ENCODE measurements around the gene MACROH2A1. TPM values are rescaled to one million over a fixed set of nuclear protein-coding genes. Genes with fewer than 3 reads are reported as not detected.

Gene MACROH2A1
- total RNA-seq, 1 experiment from 2014 or later, result 236 TPM

DNA sequence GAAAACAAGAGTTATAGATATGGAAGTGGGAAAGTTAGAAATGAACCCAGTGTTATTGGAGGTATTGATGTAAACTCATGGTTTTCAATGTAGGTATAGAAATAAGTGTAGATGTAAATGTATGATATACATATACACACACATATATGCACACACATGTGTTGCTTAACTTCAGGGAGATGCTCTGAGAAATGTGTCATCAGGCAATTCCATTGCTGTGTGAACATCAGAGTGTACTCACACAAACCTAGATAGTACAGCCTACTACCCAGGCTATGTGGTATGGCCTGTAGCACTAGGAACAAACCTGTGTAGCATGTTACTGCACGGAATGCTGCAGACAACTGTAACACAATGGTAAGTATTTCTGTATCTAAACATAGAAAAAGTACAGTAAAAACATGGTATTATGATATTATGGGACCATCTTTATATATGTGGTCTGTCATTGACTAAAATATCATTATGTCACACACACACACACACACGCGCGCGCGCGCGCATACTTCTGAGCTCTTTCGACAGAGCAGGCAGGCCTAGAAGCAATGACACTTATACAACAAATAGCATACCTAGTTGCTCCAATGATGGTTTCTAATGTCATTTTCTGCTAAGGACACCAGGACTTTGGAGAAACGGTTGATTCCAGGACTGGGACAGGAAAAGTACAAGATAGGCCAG is 86.6 kb downstream of the MACROH2A1 start:
- intact Hi-C loops (cut with micrococcal nuclease; ENCODE audit: unreplicated experiment), result no loop called here
- Mint-ChIP-seq H3K9me3 (ENCODE audit: unreplicated experiment) (no peaks in the 10 kb centered on the region), H3K4me1 (ENCODE audit: low read depth, unreplicated experiment) (peaks cover 43% of the 10 kb centered on the region), H3K27ac (ENCODE audit: unreplicated experiment) (no peak overlapping the region), H3K4me3 (ENCODE audit: unreplicated experiment) (no peak overlapping the region), H3K27me3 (ENCODE audit: insufficient read depth, unreplicated experiment) (no peaks in the 10 kb centered on the region), H3K36me3 (ENCODE audit: insufficient read depth, unreplicated experiment) (peaks cover 5% of the 10 kb centered on the region)
- Histone ChIP-seq H3K4me3 (ENCODE audit: low read depth, low read length) (no peak overlapping the region), H3K36me3 (ENCODE audit: control insufficient read depth, insufficient read depth, low read length) (no peaks in the 10 kb centered on the region), H3K9me3 (no peaks in the 10 kb centered on the region), H3K27me3 (replicated peaks; ENCODE audit: control insufficient read depth, insufficient read depth, low read length) (no peaks in the 10 kb centered on the region), H3K4me1 (peaks cover 43% of the 10 kb centered on the region)
- ChIA-PET CTCF (no interaction called here), POLR2A (no interaction called here)
- TF ChIP-seq, protein P1, sequence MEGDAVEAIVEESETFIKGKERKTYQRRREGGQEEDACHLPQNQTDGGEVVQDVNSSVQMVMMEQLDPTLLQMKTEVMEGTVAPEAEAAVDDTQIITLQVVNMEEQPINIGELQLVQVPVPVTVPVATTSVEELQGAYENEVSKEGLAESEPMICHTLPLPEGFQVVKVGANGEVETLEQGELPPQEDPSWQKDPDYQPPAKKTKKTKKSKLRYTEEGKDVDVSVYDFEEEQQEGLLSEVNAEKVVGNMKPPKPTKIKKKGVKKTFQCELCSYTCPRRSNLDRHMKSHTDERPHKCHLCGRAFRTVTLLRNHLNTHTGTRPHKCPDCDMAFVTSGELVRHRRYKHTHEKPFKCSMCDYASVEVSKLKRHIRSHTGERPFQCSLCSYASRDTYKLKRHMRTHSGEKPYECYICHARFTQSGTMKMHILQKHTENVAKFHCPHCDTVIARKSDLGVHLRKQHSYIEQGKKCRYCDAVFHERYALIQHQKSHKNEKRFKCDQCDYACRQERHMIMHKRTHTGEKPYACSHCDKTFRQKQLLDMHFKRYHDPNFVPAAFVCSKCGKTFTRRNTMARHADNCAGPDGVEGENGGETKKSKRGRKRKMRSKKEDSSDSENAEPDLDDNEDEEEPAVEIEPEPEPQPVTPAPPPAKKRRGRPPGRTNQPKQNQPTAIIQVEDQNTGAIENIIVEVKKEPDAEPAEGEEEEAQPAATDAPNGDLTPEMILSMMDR (IDR thresholded peaks at IDR 0.05; ENCODE audit: insufficient read depth in 1 of 2, low read depth in 1 of 2, low read length in 1 of 2, severe bottlenecking in 1 of 2, unreplicated experiment in 1 of 2), result no peak
- BruUV-seq (replicated peaks), result no TSS peak
- DNase-seq, result no peak

- TF ChIP-seq, protein P1 (IDR thresholded peaks at IDR 0.05; ENCODE audit: insufficient read depth in 1 of 2, low read depth in 1 of 2, low read length in 1 of 2, severe bottlenecking in 1 of 2, unreplicated experiment in 1 of 2), result no peak
- Histone ChIP-seq H3K27me3 (replicated peaks; ENCODE audit: control insufficient read depth, insufficient read depth, low read length) (no peaks in the 10 kb centered on the region), H3K9me3 (no peaks in the 10 kb centered on the region), H3K4me3 (ENCODE audit: low read depth, low read length) (no peak overlapping the region), H3K36me3 (ENCODE audit: control insufficient read depth, insufficient read depth, low read length) (no peaks in the 10 kb centered on the region; the same call in 1 of the 2 replicates), H3K4me1 (peaks cover 58% of the 10 kb centered on the region)
- ChIA-PET CTCF (interaction anchor here (1.1 kb wide), 1 partner anchor 119 kb away, joined by 3 read pairs; no protein-coding TSS in a partner anchor), POLR2A (no interaction called here)
- peaks cover 59% of the 10 kb centered on the region for H3K4me1 Mint-ChIP-seq (ENCODE audit: low read depth, unreplicated experiment)
- DNase-seq, result no peak
- H3K36me3 Mint-ChIP-seq (ENCODE audit: insufficient read depth, unreplicated experiment), result peaks cover 5% of the 10 kb centered on the region
- intact Hi-C loops (cut with micrococcal nuclease; ENCODE audit: unreplicated experiment), result no loop called here
- H3K4me3 Mint-ChIP-seq (ENCODE audit: unreplicated experiment), result no peak overlapping the region
- no peaks in the 10 kb centered on the region for H3K9me3 Mint-ChIP-seq (ENCODE audit: unreplicated experiment)
- no TSS peak for BruUV-seq (replicated peaks)
- peak overlapping the region; percentile 72 for H3K27ac Mint-ChIP-seq (ENCODE audit: unreplicated experiment)
- H3K27me3 Mint-ChIP-seq (ENCODE audit: insufficient read depth, unreplicated experiment), result no peaks in the 10 kb centered on the region
Observed at GRCh38 chr5:135310328-135310989, 88.6 kb downstream of the MACROH2A1 start.

- no peak for DNase-seq
- no peak overlapping the region for H3K4me3 ChIP-seq (ENCODE audit: low read depth, low read length)
- H3K27ac Mint-ChIP-seq (ENCODE audit: unreplicated experiment), result peak overlapping the region; percentile 97
Observed at GRCh38 chr5:135309391-135310327, 89.4 kb downstream of the MACROH2A1 start.

More at GRCh38 chr5:135309391-135310327, 89.4 kb downstream of the MACROH2A1 start:
- ChIA-PET CTCF (interaction anchor here (0.5 to 1.1 kb wide), 3 partner anchors 119 to 128 kb away, joined by 3 to 4 read pairs (median 3); no protein-coding TSS in a partner anchor), POLR2A (no interaction called here)
- Mint-ChIP-seq H3K4me1 (ENCODE audit: low read depth, unreplicated experiment) (peaks cover 67% of the 10 kb centered on the region), H3K36me3 (ENCODE audit: insufficient read depth, unreplicated experiment) (peaks cover 5% of the 10 kb centered on the region), H3K9me3 (ENCODE audit: unreplicated experiment) (no peaks in the 10 kb centered on the region), H3K4me3 (ENCODE audit: unreplicated experiment) (peak overlapping the region; percentile 69), H3K27me3 (ENCODE audit: insufficient read depth, unreplicated experiment) (no peaks in the 10 kb centered on the region)
- H3K4me1 ChIP-seq, result peaks cover 66% of the 10 kb centered on the region
- H3K9me3 ChIP-seq, result no peaks in the 10 kb centered on the region
- H3K36me3 ChIP-seq (ENCODE audit: control insufficient read depth, insufficient read depth, low read length), result no peaks in the 10 kb centered on the region; the same call in 1 of the 2 replicates
- BruUV-seq (replicated peaks), result no TSS peak
- TF ChIP-seq, protein P1 (IDR thresholded peaks at IDR 0.05; ENCODE audit: insufficient read depth in 1 of 2, low read depth in 1 of 2, low read length in 1 of 2, severe bottlenecking in 1 of 2, unreplicated experiment in 1 of 2), result no peak
- intact Hi-C loops (cut with micrococcal nuclease; ENCODE audit: unreplicated experiment), result loop anchor here (1.0 to 10.0 kb wide), 4 partner anchors 16 to 275 kb away; partner anchors contain the start of gene PITX1
- H3K27me3 ChIP-seq (replicated peaks; ENCODE audit: control insufficient read depth, insufficient read depth, low read length), result no peaks in the 10 kb centered on the region

Measured in Caco-2 (cell line).